ENCODE measurements around the gene BBS2.

Gene BBS2

DNA sequence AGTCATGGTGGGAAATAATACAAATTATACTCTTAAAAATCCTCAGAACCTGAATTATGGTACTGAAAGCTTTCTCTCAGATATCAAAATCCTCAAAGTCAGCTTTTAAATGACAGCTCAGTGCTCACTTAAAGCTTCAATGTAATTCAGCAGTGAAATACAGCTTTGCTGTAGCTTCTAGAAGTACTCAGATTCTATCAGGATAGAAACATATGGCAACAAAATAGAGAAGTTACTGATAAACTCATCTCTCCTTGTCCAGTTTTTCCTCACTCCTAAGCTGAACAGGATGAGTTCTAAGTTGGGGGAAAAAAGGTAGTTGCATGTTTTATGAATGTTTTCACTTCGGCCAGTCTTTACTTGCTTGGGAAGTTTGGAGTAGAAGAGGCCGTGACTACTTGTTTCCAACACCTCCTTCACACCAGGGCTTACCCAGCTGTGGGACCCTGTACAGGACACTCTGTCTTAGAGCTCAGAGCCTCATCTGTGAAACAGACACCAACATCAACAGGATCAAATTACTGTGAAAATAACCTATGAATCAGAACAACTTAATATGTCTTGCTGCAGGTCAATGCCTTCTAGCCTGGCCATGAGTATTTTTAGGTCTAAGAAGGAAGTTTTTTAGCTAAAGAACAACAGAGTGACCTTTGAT, 38.2 kb downstream of the BBS2 start:
- in situ Hi-C loops (cut with MboI; ENCODE audit: low pct_unique_long_range_greater_than_20kb, low sequenced_read_pairs): no loop called here

DNA sequence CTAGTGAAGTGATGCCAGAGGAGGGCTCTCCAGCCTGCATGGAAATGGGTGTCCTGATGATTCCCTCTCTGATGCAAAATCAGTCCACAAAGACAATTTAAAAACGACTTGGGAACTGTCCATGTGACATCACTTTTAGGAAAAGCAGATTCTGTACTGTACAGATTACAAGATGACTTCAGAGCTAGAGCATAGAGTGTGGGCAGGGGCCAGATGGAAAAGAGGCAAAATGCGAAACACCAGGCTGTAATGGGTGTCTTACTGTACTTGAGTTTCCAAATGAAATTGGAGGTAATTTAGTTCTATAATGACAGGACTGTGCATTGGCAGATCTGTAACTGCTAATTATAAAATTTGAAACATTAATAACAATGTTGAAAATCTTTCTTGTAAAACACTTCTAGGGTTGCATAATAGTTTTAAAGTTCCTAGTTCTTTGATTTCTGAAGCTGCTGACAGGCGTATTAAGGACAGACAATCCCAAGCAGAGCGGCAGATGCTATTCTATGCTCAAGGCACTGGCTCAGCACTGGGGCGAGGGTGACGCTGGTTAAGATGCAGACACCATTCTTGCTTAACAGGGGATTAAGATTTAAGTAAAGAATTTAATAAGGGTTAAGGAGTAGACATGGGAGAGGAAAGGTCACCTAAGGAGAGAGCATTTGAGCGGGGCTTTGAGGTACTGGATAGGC, 38.9 kb downstream of the BBS2 start:
- in situ Hi-C loops (cut with MboI; ENCODE audit: low pct_unique_long_range_greater_than_20kb, low sequenced_read_pairs): no loop called here
- no peak for DNase-seq

More for the DNA sequence above, 38.2 kb downstream of the BBS2 start:
- no peak for DNase-seq

DNA sequence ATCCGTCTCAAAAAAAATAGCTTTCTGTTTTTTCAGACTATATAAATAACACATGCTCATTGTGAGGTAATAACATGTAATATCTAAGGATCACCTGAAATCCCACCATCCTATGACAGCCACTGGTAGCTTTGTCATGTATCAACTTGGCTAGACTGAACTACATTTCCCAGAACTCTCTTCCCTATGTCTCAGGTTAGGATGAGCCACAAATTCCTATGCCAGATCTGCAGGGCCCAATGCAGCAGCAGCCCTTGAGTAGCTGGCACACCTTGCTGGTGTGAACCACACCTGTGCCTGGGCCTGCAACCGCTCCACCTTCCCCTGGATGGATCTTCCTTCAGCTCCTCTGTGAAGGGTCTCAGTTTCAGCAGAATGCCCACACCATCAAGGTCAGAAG, 40.4 kb downstream of the BBS2 start:
- DNase-seq: no peak
- in situ Hi-C loops (cut with MboI; ENCODE audit: low pct_unique_long_range_greater_than_20kb, low sequenced_read_pairs): no loop called here

DNA sequence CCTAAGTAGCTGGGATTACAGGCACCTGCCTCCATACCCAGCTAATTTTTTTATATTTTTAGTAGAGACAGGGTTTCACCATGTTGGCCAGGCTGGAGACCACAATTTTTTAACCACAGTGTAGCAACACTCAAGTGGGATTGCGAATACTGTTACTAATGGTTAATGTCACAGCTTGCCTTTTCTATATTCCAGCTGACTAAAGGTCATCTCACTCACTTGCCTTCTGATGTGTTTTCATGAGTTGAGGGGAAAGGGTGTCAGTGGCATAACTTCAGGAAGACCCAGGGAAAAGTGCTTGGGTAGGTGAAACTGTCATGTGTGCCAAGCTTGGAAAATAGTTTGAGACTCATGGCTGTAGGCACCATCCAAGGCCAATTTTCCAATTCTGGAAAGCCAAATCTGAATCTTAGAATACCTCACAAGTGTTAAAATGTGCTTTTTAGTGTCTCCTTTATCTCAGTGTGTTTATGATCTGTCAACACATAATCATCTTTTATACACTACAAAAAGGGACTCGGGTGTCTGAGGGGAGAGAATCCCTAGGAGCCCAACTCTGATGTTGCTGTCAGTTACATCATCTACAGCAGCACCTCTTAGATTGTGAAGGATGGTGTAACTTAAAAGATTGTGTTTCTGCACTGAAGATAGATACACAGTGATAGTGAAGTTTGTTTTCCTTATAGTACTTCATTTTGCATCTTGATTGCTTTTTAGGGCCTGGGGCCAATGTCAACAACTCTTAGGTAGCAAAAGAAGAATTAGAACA, 41.4 kb downstream of the BBS2 start:
- no peak for DNase-seq
- in situ Hi-C loops (cut with MboI; ENCODE audit: low pct_unique_long_range_greater_than_20kb, low sequenced_read_pairs): no loop called here

DNA sequence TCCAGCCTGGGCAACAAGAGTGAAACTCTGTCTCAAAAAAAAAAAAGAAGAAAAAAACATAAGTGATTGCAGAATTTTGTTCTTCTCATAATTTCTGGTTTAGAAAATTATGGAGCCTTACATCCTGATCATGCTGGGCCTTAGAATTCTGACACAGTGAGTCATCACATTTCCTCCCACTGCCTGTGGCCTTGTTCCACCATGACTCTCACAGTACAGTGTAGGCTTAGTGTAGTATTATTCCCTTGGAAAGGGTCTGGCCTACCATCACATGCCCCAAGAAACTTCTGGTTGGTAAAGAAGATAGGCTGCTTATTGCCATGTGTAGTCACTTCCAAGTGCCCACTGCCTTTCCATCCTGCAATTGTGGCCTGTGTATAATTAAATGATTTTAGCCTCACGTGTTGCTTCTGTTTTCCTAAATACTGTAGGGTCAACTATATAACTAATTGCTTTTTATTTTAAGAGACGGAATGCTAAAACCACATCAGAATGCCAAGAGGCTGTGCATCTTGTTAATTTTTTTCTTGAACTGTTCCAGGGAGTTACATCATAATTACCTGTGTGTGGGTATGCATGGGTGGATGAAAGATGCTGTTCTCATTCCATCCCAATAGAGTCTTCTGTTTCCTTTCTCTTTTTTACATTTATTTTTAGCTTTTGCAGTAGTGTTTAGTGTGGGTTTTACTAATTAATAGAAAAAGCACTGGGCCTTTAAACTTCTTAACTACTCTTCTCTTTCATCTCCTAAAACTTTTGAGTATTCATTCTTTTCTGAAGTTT, 42.5 kb downstream of the BBS2 start:
- DNase-seq: no peak
- in situ Hi-C loops (cut with MboI; ENCODE audit: low pct_unique_long_range_greater_than_20kb, low sequenced_read_pairs): no loop called here

DNA sequence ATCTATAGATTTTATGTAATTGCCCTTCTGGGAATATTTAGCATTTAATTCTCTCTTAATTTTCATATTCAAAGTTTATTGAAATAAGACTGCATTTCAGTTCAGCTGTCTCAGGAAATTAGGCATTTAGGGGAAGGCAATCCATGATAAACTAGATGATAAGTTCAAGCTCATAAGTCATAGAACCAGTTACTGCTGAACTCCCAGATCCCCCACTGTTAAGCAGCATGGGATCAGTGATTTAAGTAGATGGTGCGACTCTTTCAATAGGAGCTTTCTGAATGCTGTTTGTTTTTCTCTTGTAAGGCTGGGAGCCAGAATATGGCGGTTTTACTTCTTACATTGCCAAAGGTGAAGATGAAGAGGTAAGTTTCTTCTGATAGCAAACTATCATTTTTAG, 44.6 kb downstream of the BBS2 start:
- DNase-seq: no peak
- in situ Hi-C loops (cut with MboI; ENCODE audit: low pct_unique_long_range_greater_than_20kb, low sequenced_read_pairs): no loop called here

DNA sequence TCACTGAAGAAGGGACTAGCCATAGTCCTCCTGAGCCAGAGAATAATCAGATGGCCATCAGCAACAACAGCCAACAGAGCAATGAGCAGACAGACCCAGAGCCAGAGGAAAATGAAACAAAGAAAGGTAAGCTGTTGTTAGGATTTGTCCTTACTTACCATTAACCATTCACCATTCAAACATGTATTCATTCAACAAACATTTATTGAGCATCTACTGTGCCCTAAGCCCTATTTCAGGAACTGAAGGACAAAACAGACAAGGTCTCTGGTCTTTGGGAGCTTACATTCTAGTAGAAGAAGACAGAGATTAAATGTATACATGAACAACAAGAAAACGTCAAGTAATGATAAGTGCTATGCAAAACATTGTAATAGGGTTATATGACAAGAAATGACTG, 49.2 kb downstream of the BBS2 start:
- DNase-seq: no peak
- in situ Hi-C loops (cut with MboI; ENCODE audit: low pct_unique_long_range_greater_than_20kb, low sequenced_read_pairs): no loop called here

DNA sequence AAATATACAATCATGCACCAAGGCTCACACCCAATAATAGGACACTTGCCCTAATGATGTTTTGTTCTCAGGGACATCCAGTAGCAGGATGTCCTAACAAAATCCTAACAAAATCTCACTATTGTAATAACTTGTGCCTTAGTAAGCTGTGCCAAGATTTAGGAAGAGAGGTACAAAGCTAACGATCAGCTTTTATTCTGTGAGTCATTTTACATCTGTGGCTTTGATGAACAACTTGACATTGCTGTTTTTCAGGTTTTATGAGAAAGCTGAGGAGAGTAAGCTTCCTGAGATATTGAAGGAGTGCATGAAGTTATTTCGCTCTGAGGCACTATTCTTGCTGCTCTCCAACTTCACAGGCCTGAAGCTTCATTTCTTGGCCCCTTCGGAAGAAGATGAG, 49.6 kb downstream of the BBS2 start:
- DNase-seq: no peak
- in situ Hi-C loops (cut with MboI; ENCODE audit: low pct_unique_long_range_greater_than_20kb, low sequenced_read_pairs): no loop called here

DNA sequence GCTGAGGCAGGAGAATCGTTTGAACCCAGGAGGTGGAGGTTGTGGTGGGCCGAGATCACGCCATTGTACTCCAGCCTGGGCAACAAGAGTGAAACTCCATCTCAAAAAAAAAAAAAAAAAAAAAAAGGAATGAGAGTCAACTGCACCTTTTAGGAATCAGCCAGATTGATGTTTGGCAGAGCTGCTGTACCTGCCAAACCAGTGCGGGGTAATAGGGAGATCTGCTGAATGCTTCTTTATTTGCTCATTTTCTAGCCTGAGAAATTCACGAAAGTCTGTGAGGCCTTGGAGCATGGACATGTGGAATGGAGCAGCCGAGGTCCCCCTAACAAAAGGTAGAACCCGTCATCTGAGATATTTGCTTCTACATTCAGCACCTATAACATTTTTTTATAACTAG, 50.1 kb downstream of the BBS2 start:
- in situ Hi-C loops (cut with MboI; ENCODE audit: low pct_unique_long_range_greater_than_20kb, low sequenced_read_pairs): no loop called here
- no peak for DNase-seq

DNA sequence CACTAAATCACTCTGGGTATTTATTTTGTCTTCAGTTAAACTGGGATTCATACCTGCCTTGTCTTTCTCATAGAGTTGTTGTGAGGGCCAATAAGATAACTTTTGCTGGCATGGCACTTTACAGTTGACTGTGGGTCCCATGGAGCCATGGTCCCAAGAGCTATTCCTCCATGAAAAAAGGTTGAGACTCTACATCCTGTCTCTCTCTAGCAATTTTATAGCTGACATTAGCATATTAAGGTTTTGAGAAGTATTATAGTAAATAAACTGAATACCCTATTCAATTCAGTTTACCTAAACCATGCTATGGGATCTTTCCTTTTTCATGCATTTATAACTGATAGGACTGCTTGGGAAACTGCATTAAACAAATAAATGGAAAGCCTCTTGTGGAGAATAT, 51.0 kb downstream of the BBS2 start:
- no peak for DNase-seq
- in situ Hi-C loops (cut with MboI; ENCODE audit: low pct_unique_long_range_greater_than_20kb, low sequenced_read_pairs): no loop called here

DNA sequence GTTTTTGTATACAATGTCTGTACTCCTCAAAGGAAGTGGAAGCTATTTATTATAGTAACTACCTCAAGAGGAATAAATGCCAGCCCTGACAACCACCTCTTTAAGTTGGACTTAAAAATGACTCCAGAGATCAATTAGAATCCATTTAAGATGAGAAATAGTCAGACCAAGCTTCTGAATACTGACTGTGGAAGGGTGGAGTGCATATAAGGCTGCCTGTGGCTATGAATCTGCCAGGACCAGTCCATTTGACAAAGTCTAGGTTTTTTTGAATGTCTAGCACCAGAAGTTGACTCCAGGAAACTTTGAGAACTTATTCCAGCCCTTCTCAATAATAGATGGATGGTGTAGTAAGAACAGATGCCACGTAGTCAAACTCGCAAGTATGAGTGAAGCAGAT, 53.5 kb downstream of the BBS2 start:
- in situ Hi-C loops (cut with MboI; ENCODE audit: low pct_unique_long_range_greater_than_20kb, low sequenced_read_pairs): no loop called here

DNA sequence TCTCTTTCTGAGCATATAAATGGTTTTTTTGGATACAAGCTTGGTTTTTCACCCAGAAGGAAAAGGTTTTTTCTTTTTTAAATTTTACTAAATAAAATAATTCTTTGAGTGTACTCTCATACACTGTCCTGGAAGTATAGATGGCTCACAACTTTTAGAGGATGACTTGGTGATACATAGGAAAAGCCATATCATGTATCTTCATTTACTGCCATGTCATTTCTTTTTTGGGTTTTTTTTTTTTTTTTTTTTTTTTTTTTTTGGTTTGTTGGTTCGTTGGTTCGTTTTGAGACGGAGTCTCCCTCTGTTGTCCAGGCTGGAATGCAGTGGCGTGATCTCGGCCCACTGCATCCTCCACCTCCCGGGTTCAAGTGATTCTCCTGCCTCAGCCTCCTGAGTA, 56.7 kb downstream of the BBS2 start:
- no peak for DNase-seq
- in situ Hi-C loops (cut with MboI; ENCODE audit: low pct_unique_long_range_greater_than_20kb, low sequenced_read_pairs): no loop called here

More for the DNA sequence above, 53.5 kb downstream of the BBS2 start:
- DNase-seq: no peak

DNA sequence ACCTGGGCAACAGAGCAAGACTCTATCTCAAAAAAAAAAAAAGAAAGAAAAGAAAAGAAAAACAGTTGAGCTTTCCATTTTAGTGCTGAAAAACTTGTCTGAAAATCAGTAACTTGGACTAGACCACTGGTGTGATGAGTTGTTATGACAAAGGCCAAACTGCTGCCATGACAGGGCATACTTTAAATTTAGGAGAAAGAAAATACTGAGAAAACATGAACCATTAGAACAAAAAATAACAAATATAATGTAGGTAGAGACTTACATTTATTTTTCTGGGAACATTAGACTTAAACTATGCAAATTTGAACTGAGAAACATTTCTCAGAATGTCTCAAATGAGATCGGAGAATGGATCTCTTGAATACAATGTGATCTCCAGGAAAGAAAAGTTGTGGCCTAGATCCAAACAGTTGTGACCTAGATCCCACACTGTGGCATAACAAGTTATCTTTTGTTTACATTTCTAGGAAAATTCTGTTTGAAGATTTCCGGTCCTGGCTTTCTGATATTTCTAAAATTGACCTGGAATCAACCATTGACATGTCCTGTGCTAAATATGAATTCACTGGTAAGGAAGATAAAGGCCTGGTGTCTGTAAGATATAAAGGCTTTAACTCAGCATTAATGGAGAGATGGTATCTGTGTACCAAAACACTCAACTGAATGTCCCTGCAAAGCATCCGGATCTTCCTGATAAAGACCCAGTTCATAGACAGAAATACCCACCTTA, 57.6 kb downstream of the BBS2 start:
- in situ Hi-C loops (cut with MboI; ENCODE audit: low pct_unique_long_range_greater_than_20kb, low sequenced_read_pairs): no loop called here

DNA sequence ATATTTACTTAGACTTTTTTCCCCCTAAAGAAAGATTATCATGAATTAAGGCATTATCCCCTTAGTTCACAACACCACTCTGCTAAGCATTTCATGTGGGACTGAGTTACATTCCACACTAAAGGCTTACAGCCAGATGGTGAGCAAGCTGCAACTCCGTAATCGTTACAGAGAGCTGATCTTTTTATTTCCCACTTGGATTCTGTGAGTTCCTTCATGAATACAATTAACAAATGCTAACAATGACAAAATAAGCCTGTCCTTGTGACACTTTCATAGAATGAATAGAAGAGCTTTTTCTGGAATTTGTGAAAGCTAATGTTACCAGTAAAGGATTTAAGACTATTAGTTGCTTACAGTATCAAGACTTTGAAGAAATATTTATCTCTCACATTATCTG, 59.7 kb downstream of the BBS2 start:
- DNase-seq: no peak
- in situ Hi-C loops (cut with MboI; ENCODE audit: low pct_unique_long_range_greater_than_20kb, low sequenced_read_pairs): no loop called here

More for the DNA sequence above, 57.6 kb downstream of the BBS2 start:
- no peak for DNase-seq

DNA sequence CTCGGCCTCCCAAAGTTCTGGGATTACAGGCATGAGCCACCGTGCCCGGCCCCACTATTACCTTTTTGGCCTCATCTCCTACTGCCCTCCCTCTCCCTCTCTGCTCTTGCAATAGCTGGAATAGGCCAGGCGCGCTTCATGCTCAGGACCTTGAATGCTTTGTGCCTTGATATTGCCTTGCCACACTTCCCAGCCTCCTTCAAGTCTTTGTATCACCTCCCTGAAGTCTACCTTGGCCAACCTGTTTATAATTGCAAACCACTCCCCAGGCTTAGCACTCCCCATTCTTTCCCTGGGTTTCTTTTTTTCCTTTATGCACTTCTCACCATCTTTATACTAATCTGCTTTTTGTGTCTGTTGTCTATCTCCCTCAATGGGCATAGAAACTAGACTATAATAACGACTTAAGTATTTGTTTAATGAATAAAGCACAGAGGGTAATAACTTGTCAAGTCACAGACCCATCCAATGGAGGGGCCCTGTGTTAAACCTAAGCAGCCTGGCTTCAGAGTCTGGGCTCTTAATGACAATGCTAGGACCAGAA, 61.8 kb downstream of the BBS2 start:
- no peak for DNase-seq
- in situ Hi-C loops (cut with MboI; ENCODE audit: low pct_unique_long_range_greater_than_20kb, low sequenced_read_pairs): no loop called here

DNA sequence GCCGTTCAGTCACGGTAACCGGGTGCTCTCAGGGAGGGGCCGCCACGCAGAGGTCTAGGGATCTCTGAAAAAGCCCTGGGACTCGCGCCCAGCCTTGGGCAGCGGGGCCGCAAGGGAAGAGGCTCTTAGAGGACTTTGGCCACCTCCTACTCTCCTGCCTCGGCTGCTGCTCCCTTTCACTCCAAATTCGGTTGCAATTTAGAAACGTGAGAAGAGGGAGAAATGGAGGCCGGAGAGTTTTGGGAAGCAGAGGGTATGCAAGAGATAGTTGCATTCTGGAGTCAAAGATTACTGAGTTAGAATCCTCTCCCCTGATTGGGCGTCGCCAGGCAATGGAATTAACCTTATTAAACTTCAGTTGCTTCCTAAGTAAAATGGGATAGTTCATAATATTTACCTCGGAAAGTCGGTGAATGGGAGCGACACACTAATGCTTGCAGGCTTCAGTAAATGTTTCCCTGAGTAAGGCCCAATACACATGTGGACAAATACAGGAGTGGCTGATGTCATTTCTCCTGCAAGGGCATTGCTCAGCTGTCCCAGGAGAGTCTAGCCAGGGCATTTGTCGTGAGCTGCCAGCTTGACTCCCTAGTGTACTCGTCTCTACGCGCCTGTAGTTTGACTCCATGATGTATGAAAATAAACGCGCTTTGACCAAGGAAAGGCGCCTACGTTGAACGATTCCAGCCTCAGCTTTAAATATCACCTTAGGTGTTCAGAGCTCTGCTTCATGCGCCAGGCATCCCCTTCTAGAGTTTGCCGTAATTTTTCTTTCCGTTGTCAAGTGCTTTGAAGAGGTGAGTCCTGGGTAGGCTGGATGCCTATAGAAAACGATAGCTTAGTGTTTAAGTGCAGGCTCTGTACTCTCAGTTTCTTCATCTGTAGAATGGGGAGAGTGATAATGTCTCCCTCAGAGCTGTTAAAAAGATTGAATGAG, 67.8 kb downstream of the BBS2 start:
- in situ Hi-C loops (cut with MboI; ENCODE audit: low pct_unique_long_range_greater_than_20kb, low sequenced_read_pairs): no loop called here
- DNase-seq: no peak

DNA sequence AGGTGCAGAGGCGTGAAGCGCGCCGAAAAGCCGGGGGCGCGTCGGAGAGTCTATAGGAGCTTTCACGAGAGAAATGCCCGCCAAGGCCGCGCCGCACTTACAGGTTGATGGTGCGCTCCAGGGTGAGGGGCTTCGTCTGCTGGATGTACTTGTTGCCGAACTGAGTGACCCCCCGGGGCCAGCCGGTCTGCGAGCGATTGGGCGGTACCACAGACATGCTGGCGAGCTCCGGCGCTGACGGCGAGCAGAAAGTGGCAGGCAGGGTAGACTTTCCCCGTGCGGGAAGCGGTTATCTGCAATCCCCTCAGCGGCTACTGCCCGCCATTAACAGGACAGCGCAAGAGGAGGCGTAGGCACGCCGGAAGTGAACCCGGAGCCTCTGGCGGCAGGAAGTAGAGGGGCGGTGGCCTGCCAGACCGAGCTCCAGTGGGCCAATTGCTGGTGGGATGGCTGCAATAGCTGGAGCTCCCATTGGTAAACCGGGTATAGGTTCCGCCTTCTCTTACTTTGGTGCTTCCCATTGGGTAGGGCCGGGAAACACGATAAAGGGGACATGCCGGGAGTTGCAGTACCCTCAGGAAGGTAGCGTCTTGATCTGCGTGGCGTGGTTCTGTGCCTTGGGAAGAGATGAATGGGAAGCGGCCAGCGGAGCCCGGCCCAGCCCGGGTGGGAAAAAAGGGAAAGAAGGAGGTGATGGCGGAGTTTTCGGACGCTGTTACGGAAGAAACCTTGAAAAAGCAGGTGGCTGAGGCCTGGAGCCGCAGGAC, 68.7 kb downstream of the BBS2 start, which contains the start of the genes NUDT21 and OGFOD1:
Gene NUDT21, minus strand, starts transcription at position 347 of the 767 bp plus-strand sequence. Its CDS starts 130 bp downstream, at position 217.
Gene OGFOD1, plus strand, starts transcription at position 569 of the 767 bp plus-strand sequence. Its CDS starts 59 bp downstream, at position 628.
- in situ Hi-C loops (cut with MboI; ENCODE audit: low pct_unique_long_range_greater_than_20kb, low sequenced_read_pairs): no loop called here
- DNase-seq: peak; percentile 98

Measured in KBM-7 (cell line).